ENCODE data around the gene FAIM2.

- TF ChIP-seq CTCF (conservative IDR thresholded peaks at IDR 0.05; ENCODE audit: low read depth in 2 of 2) (no peak), REST (IDR thresholded peaks at IDR 0.05; ENCODE audit: unreplicated experiment) (no peak), POLR2AphosphoS5 (IDR thresholded peaks at IDR 0.05; ENCODE audit: low read depth) (no peak), CREB1 (CRISPR knock-in tag; IDR thresholded peaks at IDR 0.05; ENCODE audit: low read depth) (no peak), JUNB (IDR thresholded peaks at IDR 0.05; ENCODE audit: unreplicated experiment) (no peak), ZNF331 (CRISPR knock-in tag; IDR thresholded peaks at IDR 0.05; ENCODE audit: low read depth) (no peak), EZH2phosphoT487 (IDR thresholded peaks at IDR 0.05; ENCODE audit: unreplicated experiment) (no peak), EZH2 (IDR thresholded peaks at IDR 0.05; ENCODE audit: low read depth, unreplicated experiment) (no peak), STAT1 (IDR thresholded peaks at IDR 0.05; ENCODE audit: unreplicated experiment) (no peak)
Observed at GRCh38 chr12:49892732-49893317, 10.9 kb downstream of the FAIM2 start.

All from GM23338 (cell line).